Body of pancreas (tissue), 4 donors: ENCODE measurements around the gene SH3PXD2A.

Experiments used
- CTCF ChIP-seq, 7 experiments: fragments of 450-650 bp in 4 of 7; fragments of 200-600 bp in 3 of 7; sonication (generic) in 3 of 7; IDR thresholded peaks; one replicate each; pipeline ENCODE4 v1.5.1; 2016 to 2019; ENCODE audit warnings: antibody characterized with exemption in 7 of 7
- POLR2A ChIP-seq, 3 donors: fragments of 450-650 bp; IDR thresholded peaks; one replicate each; pipeline ENCODE4 v1.6.1; 2016; ENCODE audit warnings: antibody characterized with exemption in 3 of 3, mild to moderate bottlenecking in 2 of 3

GRCh38 chr10:103696094-103696410 lies 159.3 kb downstream of the SH3PXD2A start:
- TF ChIP-seq CTCF (IDR thresholded peaks at IDR 0.05) (no peak), POLR2A (IDR thresholded peaks at IDR 0.05) (no peak)
